HCT116 (cell line): Measurements from ENCODE around the gene CPZ. TPM values are rescaled to one million over a fixed set of nuclear protein-coding genes. Genes with fewer than 3 reads are reported as not detected.

Experiments
- ATAC-seq: fragments of 200-7000 bp; cut with Tn5 transposase; 2 replicates; pipeline ENCODE4 v1.9.1; 2020; ENCODE audit warnings: mild to moderate bottlenecking, moderate library complexity
- BruUV-seq: library from RNA; stranded (reverse); fragments of 400-500 nt; replicated peaks from 2 replicates; lab custom pipeline; 2021; lab: Mats Ljungman, UMichigan
- CTCF ChIA-PET: fragments of 300-600 bp; sonication (Branson Sonifier 250); formaldehyde crosslinking; loops from one replicate; lab custom pipeline; 2021; ENCODE audit warnings: antibody characterized with exemption; lab: Charles Lee
- POLR2A ChIA-PET: fragments of 300-600, 350-600 bp; sonication (Branson Sonifier 250); formaldehyde crosslinking; loops from one replicate; lab custom pipeline; 2021; ENCODE audit warnings: antibody characterized with exemption; lab: Charles Lee
- RAD21 ChIA-PET, 2 experiments: fragments of 300-600 bp; sonication (Branson Sonifier 250); formaldehyde crosslinking; loops; one replicate each; lab custom pipeline; 2023; ENCODE audit warnings: low total read pairs in 2 of 2; ENCODE audit not compliant: uncharacterized antibody in 2 of 2, unreplicated experiment in 2 of 2, low non-redundant PET in 1 of 2; lab: Charles Lee
- DNase-seq: peaks from one replicate; pipeline ENCODE4 v3.0.0-alpha.2; 2010; ENCODE audit warnings: low read depth, low spot score
- H2AFZ ChIP-seq: fragments of 200-600 bp; shearing (Covaris generic), sonication (generic); 2 replicates; pipeline ENCODE4 v1.6.1; 2017; ENCODE audit warnings: low read depth, mixed run types, mixed read lengths, antibody characterized with exemption, low read length; ENCODE audit not compliant: poor library complexity, severe bottlenecking
- H3K27ac ChIP-seq: 2 replicates; pipeline ENCODE4 v1.5.1; 2012; ENCODE audit warnings: low read depth, low read length
- H3K27me3 ChIP-seq: fragments of 200-600 bp; sonication (generic); 2 replicates; pipeline ENCODE4 v1.6.1; 2016; ENCODE audit warnings: mixed run types, low read length, mixed read lengths; ENCODE audit not compliant: insufficient read depth
- H3K36me3 ChIP-seq, 2 experiments: fragments of 200-500 bp in 1 of 2; fragments of 200-600 bp in 1 of 2; sonication (Bioruptor generic) in 1 of 2; sonication (generic) in 1 of 2; 2 replicates each; pipeline versions ENCODE4 v1.5.1 to v1.6.1; 2014 to 2016; ENCODE audit warnings: low read length in 2 of 2, inconsistent platforms in 1 of 2, mixed read lengths in 1 of 2, mixed run types in 1 of 2; ENCODE audit not compliant: insufficient read depth in 2 of 2, control insufficient read depth in 1 of 2
- H3K4me1 ChIP-seq, 2 experiments: fragments of 200-600 bp in 1 of 2; sonication (generic) in 1 of 2; 2 replicates each; pipeline versions ENCODE4 v1.5.1 to v1.6.1; 2012 to 2017; ENCODE audit warnings: low read length in 2 of 2, inconsistent platforms in 1 of 2, mild to moderate bottlenecking in 1 of 2, mixed read lengths in 1 of 2, mixed run types in 1 of 2, moderate library complexity in 1 of 2; ENCODE audit not compliant: insufficient read depth in 2 of 2, control insufficient read depth in 1 of 2
- H3K4me2 ChIP-seq: fragments of 200-600 bp; sonication (generic); 2 replicates; pipeline ENCODE4 v1.6.1; 2017; ENCODE audit warnings: mixed run types, low read length, mixed read lengths
- H3K4me3 ChIP-seq, 2 experiments: fragments of 200-600 bp in 1 of 2; sonication (generic) in 1 of 2; replicated peaks in 1 of 2; 2 replicates each; pipeline ENCODE4 v1.5.1; 2011 to 2016; ENCODE audit warnings: low read length in 2 of 2, control low read depth in 1 of 2, low read depth in 1 of 2, mild to moderate bottlenecking in 1 of 2, mixed read lengths in 1 of 2, mixed run types in 1 of 2
- H3K79me2 ChIP-seq: fragments of 200-600 bp; sonication (generic); 2 replicates; pipeline ENCODE4 v1.6.1; 2017; ENCODE audit warnings: mild to moderate bottlenecking, mixed run types, low read length, moderate library complexity, mixed read lengths; ENCODE audit not compliant: insufficient read depth
- H3K9ac ChIP-seq: fragments of 200-600 bp; sonication (generic); 2 replicates; pipeline ENCODE4 v1.6.1; 2016; ENCODE audit warnings: low read length, mixed read lengths
- H3K9me2 ChIP-seq: fragments of 200-600 bp; sonication (generic), shearing (Covaris generic); 2 replicates; pipeline ENCODE4 v1.6.1; 2017; ENCODE audit warnings: mixed run types, mild to moderate bottlenecking, moderate library complexity; ENCODE audit not compliant: insufficient read depth
- H3K9me3 ChIP-seq, 2 experiments: fragments of 200-500 bp in 1 of 2; fragments of 200-600 bp in 1 of 2; sonication (Bioruptor generic) in 1 of 2; sonication (generic) in 1 of 2; 2 replicates each; pipeline ENCODE4 v1.6.1; 2014 to 2017; ENCODE audit warnings: low read length in 2 of 2, mixed read lengths in 2 of 2, inconsistent platforms in 1 of 2, low read depth in 1 of 2, mild to moderate bottlenecking in 1 of 2, mixed run types in 1 of 2, moderate library complexity in 1 of 2; ENCODE audit not compliant: control insufficient read depth in 1 of 2, insufficient read depth in 1 of 2
- H4K20me1 ChIP-seq: fragments of 200-600 bp; sonication (generic), shearing (Covaris generic); 2 replicates; pipeline ENCODE4 v1.6.1; 2017; ENCODE audit warnings: mixed run types, mild to moderate bottlenecking, moderate library complexity; ENCODE audit not compliant: insufficient read depth
- ATF3 ChIP-seq: IDR thresholded peaks from 2 replicates; pipeline ENCODE4 v1.6.1; 2012
- CBX3 ChIP-seq: IDR thresholded peaks from 2 replicates; pipeline ENCODE4 v1.6.1; 2012; ENCODE audit warnings: low read depth
- ELF1 ChIP-seq: IDR thresholded peaks from 2 replicates; pipeline ENCODE4 v1.6.1; 2012; ENCODE audit warnings: low read depth, borderline replicate concordance
- EZH2phosphoT487 ChIP-seq: fragments of 200-600 bp; IDR thresholded peaks from 2 replicates; pipeline ENCODE4 v1.6.1; 2018; ENCODE audit warnings: antibody characterized with exemption, borderline replicate concordance
- RAD21 ChIP-seq: IDR thresholded peaks from 2 replicates; pipeline ENCODE4 v1.6.1; 2012; ENCODE audit warnings: low read depth, mild to moderate bottlenecking
- REST ChIP-seq: IDR thresholded peaks from 2 replicates; pipeline ENCODE4 v1.6.1; 2012; ENCODE audit warnings: low read depth
- SIN3A ChIP-seq: IDR thresholded peaks from 2 replicates; pipeline ENCODE4 v1.6.1; 2012; ENCODE audit warnings: low read depth
- SP1 ChIP-seq: IDR thresholded peaks from 2 replicates; pipeline ENCODE4 v1.6.1; 2012; ENCODE audit warnings: low read depth
- ZNF274 ChIP-seq: fragments of 200-500 bp; sonication (Bioruptor generic); IDR thresholded peaks from 2 replicates; pipeline ENCODE4 v1.6.1; 2014; ENCODE audit warnings: mild to moderate bottlenecking, low read depth, low read length, inconsistent platforms
- intact Hi-C: fragments of 100-400 bp; cut with micrococcal nuclease; formaldehyde crosslinking; loops from 2 replicates; pipeline ENCODE4 v1.10.0; 2022
- total RNA-seq: library from RNA; stranded (reverse); gene quantifications from one replicate; pipeline ENCODE4 v1.2.1, GENCODE V29; 2021; ENCODE audit not compliant: unreplicated experiment
- TF ChIP-seq, protein P1 (sequence below): IDR thresholded peaks from 2 replicates; pipeline ENCODE4 v1.6.1; 2011; ENCODE audit warnings: mild to moderate bottlenecking, low read length, moderate library complexity; ENCODE audit not compliant: insufficient replicate concordance; ENCODE audit errors: extremely low read depth

Gene CPZ
- total RNA-seq, 1 experiment from 2014 or later = not detected

- no peak overlapping the region for H3K27ac ChIP-seq
- ATAC-seq (no peak), DNase-seq (no peak)
- H3K79me2 ChIP-seq = no peaks in the 10 kb centered on the region
- TF ChIP-seq ZNF274 = no peak
- TF ChIP-seq SP1 = no peak
- TF ChIP-seq EZH2phosphoT487 = no peak
- no peak for TF ChIP-seq CBX3
- TF ChIP-seq ELF1 = no peak
- TF ChIP-seq ATF3 = no peak
- no peak for TF ChIP-seq SIN3A
- no peak for TF ChIP-seq RAD21
- TF ChIP-seq REST = no peak
- TF ChIP-seq, protein P1, sequence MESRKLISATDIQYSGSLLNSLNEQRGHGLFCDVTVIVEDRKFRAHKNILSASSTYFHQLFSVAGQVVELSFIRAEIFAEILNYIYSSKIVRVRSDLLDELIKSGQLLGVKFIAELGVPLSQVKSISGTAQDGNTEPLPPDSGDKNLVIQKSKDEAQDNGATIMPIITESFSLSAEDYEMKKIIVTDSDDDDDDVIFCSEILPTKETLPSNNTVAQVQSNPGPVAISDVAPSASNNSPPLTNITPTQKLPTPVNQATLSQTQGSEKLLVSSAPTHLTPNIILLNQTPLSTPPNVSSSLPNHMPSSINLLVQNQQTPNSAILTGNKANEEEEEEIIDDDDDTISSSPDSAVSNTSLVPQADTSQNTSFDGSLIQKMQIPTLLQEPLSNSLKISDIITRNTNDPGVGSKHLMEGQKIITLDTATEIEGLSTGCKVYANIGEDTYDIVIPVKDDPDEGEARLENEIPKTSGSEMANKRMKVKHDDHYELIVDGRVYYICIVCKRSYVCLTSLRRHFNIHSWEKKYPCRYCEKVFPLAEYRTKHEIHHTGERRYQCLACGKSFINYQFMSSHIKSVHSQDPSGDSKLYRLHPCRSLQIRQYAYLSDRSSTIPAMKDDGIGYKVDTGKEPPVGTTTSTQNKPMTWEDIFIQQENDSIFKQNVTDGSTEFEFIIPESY = no peak
- intact Hi-C loops = no loop called here
- no TSS peak for BruUV-seq
- ChIA-PET POLR2A (no interaction called here), RAD21 (no interaction called here), CTCF (no interaction called here)
- H3K4me3 ChIP-seq = no peak overlapping the region
- H3K4me1 ChIP-seq = no peaks in the 10 kb centered on the region
- no peaks in the 10 kb centered on the region for H3K27me3 ChIP-seq
- no peaks in the 10 kb centered on the region for H3K9me2 ChIP-seq
- H3K36me3 ChIP-seq = no peaks in the 10 kb centered on the region
- no peaks in the 10 kb centered on the region for H4K20me1 ChIP-seq
- no peaks in the 10 kb centered on the region for H3K9me3 ChIP-seq
- no peak overlapping the region for H2AFZ ChIP-seq
- no peak overlapping the region for H3K9ac ChIP-seq
- H3K4me2 ChIP-seq = no peak overlapping the region
These were observed 63.0 kb downstream of the CPZ start for GRCh38 chr4:8655411-8656184.
